WTC11 (cell line): Measurements from ENCODE around the gene MMP28.

Experiments
- FOXJ3 ChIP-seq: sonication (generic); formaldehyde crosslinking; IDR thresholded peaks from 2 replicates; pipeline ENCODE4 v1.9.0; 2021; ENCODE audit warnings: missing genetic modification reagents, mild to moderate bottlenecking, borderline replicate concordance
- HMGXB4 ChIP-seq: sonication (generic); formaldehyde crosslinking; IDR thresholded peaks from 2 replicates; pipeline ENCODE4 v1.8.1; 2023; ENCODE audit warnings: mild to moderate bottlenecking, moderate library complexity, missing genetic modification reagents
- KAT7 ChIP-seq: sonication (generic); formaldehyde crosslinking; IDR thresholded peaks from 2 replicates; pipeline ENCODE4 v1.8.1; 2023; ENCODE audit warnings: missing genetic modification reagents, mild to moderate bottlenecking, borderline replicate concordance
- SP1 ChIP-seq: sonication (generic); formaldehyde crosslinking; conservative IDR thresholded peaks from 2 replicates; pipeline ENCODE4 v1.8.1; 2022; ENCODE audit warnings: missing genetic modification reagents
- ZNF138 ChIP-seq: sonication (generic); formaldehyde crosslinking; conservative IDR thresholded peaks from 2 replicates; pipeline ENCODE4 v1.8.1; 2022; ENCODE audit warnings: mild to moderate bottlenecking, moderate library complexity, missing genetic modification reagents
- ZNF281 ChIP-seq: sonication (generic); formaldehyde crosslinking; IDR thresholded peaks from 2 replicates; pipeline ENCODE4 v1.8.0; 2023; ENCODE audit warnings: mild to moderate bottlenecking, missing genetic modification reagents
- TF ChIP-seq, protein P1 (sequence below): fragments of 200-600 bp; IDR thresholded peaks from 2 replicates; pipeline ENCODE4 v1.8.0; 2022; ENCODE audit warnings: antibody characterized with exemption
- TF ChIP-seq, protein P2 (sequence below): sonication (generic); formaldehyde crosslinking; IDR thresholded peaks from 2 replicates; pipeline ENCODE4 v1.8.0; 2022; ENCODE audit warnings: mild to moderate bottlenecking, missing genetic modification reagents

DNA sequence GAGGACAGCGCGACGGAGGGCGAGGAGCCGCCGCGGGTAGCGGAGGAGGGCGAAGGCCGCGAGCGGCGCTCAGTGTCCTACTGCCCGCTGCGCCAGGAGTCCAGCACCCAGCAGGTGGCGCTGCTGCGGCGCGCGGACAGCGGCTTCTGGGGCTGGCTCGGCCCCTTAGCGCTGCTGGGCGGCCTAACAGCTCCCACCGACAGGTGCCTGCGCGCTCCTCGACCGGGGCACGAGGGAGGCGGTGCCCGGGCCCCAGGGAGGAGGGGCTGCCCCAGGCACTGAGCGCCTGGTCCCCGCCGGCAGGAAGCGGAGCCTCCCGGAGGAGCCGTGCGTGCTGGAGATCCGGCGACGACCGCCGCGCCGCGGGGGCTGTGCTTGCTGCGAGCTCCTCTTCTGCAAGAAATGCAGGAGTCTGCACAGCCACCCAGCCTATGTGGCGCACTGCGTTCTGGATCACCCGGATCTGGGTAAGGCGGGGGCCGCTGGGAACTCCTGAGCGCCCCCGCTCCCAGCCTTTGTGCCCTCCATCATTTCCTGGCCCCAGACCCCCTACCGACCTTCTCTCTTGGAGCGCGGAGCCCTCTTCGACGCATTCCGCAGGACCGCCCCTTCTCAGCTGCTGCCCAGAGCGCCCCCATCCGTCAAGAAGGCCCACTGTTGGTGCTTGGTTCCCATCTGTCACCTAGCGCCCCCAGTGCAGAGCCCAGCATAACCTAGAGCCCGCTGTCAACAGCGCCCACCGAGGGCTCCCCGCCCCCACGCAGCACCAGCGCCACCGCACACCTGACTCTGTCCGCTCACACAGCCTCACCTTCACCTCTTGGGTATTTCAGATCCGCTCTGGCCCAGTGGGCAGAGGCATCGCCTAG lies 31.1 kb downstream of the MMP28 start:
- TF ChIP-seq ZNF281 (CRISPR knock-in tag), result no peak
- peak; percentile 20; the same call in 1 of the 2 replicates for TF ChIP-seq SP1
- TF ChIP-seq, protein P1, sequence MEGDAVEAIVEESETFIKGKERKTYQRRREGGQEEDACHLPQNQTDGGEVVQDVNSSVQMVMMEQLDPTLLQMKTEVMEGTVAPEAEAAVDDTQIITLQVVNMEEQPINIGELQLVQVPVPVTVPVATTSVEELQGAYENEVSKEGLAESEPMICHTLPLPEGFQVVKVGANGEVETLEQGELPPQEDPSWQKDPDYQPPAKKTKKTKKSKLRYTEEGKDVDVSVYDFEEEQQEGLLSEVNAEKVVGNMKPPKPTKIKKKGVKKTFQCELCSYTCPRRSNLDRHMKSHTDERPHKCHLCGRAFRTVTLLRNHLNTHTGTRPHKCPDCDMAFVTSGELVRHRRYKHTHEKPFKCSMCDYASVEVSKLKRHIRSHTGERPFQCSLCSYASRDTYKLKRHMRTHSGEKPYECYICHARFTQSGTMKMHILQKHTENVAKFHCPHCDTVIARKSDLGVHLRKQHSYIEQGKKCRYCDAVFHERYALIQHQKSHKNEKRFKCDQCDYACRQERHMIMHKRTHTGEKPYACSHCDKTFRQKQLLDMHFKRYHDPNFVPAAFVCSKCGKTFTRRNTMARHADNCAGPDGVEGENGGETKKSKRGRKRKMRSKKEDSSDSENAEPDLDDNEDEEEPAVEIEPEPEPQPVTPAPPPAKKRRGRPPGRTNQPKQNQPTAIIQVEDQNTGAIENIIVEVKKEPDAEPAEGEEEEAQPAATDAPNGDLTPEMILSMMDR, result peak; percentile 83
- peak; percentile 100 for TF ChIP-seq HMGXB4
- no peak; the same call in 1 of the 2 replicates for TF ChIP-seq ZNF138 (CRISPR knock-in tag)
- no peak for TF ChIP-seq FOXJ3
- TF ChIP-seq, protein P2, sequence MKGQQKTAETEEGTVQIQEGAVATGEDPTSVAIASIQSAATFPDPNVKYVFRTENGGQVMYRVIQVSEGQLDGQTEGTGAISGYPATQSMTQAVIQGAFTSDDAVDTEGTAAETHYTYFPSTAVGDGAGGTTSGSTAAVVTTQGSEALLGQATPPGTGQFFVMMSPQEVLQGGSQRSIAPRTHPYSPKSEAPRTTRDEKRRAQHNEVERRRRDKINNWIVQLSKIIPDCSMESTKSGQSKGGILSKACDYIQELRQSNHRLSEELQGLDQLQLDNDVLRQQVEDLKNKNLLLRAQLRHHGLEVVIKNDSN (CRISPR knock-in tag), result peak; percentile 58
- TF ChIP-seq KAT7, result no peak
